Urinary bladder (tissue), 4 donors: ENCODE measurements around the gene VSIG10. TPM values are rescaled to one million over a fixed set of nuclear protein-coding genes. Genes with fewer than 3 reads are reported as not detected.
A peak's percentile ranks its signal among the peaks of the same experiment; 100 is the strongest.
"Not testable (repeated sequence)": the region's sequence is repeated elsewhere in the genome, so short reads cannot be mapped to it uniquely, and the experiment has no call there.

Experiments used
- DNase-seq: peaks from one replicate; pipeline ENCODE4 v3.0.0-alpha.2; 2015; ENCODE audit errors: extremely low spot score
- H3K27ac ChIP-seq: one replicate; pipeline ENCODE4 v1.5.1; 2013; ENCODE audit warnings: low read depth, mild to moderate bottlenecking, moderate library complexity
- H3K36me3 ChIP-seq: one replicate; pipeline ENCODE4 v1.6.1; 2013; ENCODE audit warnings: mild to moderate bottlenecking, moderate library complexity; ENCODE audit not compliant: insufficient read depth
- H3K4me1 ChIP-seq: one replicate; pipeline ENCODE4 v1.6.1; 2013; ENCODE audit warnings: mild to moderate bottlenecking, moderate library complexity; ENCODE audit not compliant: insufficient read depth
- H3K4me3 ChIP-seq: one replicate; pipeline ENCODE4 v1.5.1; 2013; ENCODE audit warnings: low read depth, low read length
- WGBS: extraction: QIAGEN DNeasy Blood & Tissue Kit; methylation state at CpG from one replicate; pipeline ENCODE4 v1.1.7; 2013; 5-methylcytosine and 5-hydroxymethylcytosine counted together
- polyA plus RNA-seq: library from polyadenylated mRNA; stranded (reverse); fragments of 200-250 nt; gene quantifications from one replicate; pipeline ENCODE4 v1.2.3, GENCODE V29; 2013
- total RNA-seq: library from RNA; depleted of rRNA; stranded (reverse); fragments of >200 nt; gene quantifications from one replicate; pipeline ENCODE4 v1.2.3, GENCODE V29; 2014
- donor health status: healthy with polysubstance abuse.
- donor health status: healthy.

Gene VSIG10, protein sequence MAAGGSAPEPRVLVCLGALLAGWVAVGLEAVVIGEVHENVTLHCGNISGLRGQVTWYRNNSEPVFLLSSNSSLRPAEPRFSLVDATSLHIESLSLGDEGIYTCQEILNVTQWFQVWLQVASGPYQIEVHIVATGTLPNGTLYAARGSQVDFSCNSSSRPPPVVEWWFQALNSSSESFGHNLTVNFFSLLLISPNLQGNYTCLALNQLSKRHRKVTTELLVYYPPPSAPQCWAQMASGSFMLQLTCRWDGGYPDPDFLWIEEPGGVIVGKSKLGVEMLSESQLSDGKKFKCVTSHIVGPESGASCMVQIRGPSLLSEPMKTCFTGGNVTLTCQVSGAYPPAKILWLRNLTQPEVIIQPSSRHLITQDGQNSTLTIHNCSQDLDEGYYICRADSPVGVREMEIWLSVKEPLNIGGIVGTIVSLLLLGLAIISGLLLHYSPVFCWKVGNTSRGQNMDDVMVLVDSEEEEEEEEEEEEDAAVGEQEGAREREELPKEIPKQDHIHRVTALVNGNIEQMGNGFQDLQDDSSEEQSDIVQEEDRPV
- total RNA-seq (25.6 TPM), polyA plus RNA-seq (17.8 TPM)

- no peak for DNase-seq
- Histone ChIP-seq H3K27ac (peak within 1 kb of the TSS; percentile 58), H3K4me3 (peak within 1 kb of the TSS; percentile 62), H3K4me1 (no peaks in the 10 kb centered on the region), H3K36me3 (no peaks in the 10 kb centered on the region)
- WGBS, result under 1% methylated on average over 75 of the region's 75 CpGs
Observed at GRCh38 chr12:118103601-118104382, at the start of gene VSIG10. Gene VSIG10, minus strand, starts transcription at chr12:118104011. Its CDS starts 340 bp downstream, at chr12:118103671.

GRCh38 chr12:118151755-118152154 is 47.9 kb upstream of the VSIG10 start:
- Histone ChIP-seq H3K36me3 (no peaks in the 10 kb centered on the region), H3K27ac (no peak overlapping the region), H3K4me3 (no peak overlapping the region), H3K4me1 (no peaks in the 10 kb centered on the region)
- 83% methylated on average over 5 of the region's 5 CpGs for WGBS
- no peak for DNase-seq

GRCh38 chr12:118150625-118151024 is 46.8 kb upstream of the VSIG10 start:
- 41% methylated on average over 7 of the region's 7 CpGs for WGBS
- H3K4me1 ChIP-seq, result no peaks in the 10 kb centered on the region
- no peaks in the 10 kb centered on the region for H3K36me3 ChIP-seq
- H3K4me3 ChIP-seq, result no peak overlapping the region
- no peak overlapping the region for H3K27ac ChIP-seq
- no peak for DNase-seq

DNA sequence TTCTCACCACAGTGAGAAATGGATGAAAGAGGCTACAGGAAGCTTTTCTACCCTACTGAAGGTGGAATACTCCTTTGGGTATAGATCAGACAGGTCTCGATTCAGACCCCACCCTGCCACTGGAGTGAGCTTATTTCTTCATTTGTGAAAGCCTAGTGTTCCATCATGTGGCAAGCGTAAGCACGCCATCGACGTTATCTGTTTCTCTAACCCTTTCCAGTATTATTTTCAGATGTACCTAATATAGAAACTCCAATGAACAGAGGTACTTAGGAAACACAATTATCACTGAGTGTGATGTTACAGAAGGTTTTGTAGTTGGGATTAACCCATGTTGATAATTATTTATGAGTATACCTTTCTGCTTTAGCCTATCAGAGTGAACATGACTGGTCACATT is 44.5 kb upstream of the VSIG10 start:
- H3K36me3 ChIP-seq, result no peaks in the 10 kb centered on the region
- H3K4me1 ChIP-seq, result no peaks in the 10 kb centered on the region
- WGBS, result 92% methylated on average over 5 of the region's 5 CpGs
- no peak overlapping the region for H3K4me3 ChIP-seq
- no peak overlapping the region for H3K27ac ChIP-seq
- no peak for DNase-seq

DNA sequence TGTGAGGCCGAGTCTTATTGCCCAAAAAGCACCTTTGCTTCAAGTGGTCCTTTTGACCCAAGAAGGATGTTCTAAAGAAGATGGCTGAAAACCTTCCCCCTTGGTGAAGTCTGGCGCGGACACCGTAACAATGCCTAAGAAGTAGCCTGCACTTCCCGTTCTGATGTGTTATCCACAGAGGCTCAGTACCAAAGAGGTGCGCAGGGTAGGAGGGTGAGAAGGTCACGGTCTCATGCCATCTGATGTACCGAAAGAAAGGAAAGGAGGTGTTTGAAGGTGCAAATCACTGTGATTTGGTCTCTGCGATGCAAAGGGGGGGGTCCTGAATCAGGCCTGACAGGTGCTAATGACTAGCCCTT is 42.0 kb upstream of the VSIG10 start:
- Histone ChIP-seq H3K27ac (no peak overlapping the region), H3K4me1 (no peaks in the 10 kb centered on the region), H3K36me3 (no peaks in the 10 kb centered on the region), H3K4me3 (no peak overlapping the region)
- no peak for DNase-seq
- WGBS, result 80% methylated on average over 9 of the region's 9 CpGs

GRCh38 chr12:118145113-118145797 is 41.4 kb upstream of the VSIG10 start:
- Histone ChIP-seq H3K4me1 (no peaks in the 10 kb centered on the region), H3K27ac (no peak overlapping the region), H3K36me3 (no peaks in the 10 kb centered on the region), H3K4me3 (no peak overlapping the region)
- WGBS, result 87% methylated on average over 7 of the region's 7 CpGs
- DNase-seq, result no peak

- Histone ChIP-seq H3K4me1 (no peaks in the 10 kb centered on the region), H3K36me3 (no peaks in the 10 kb centered on the region)
Observed at GRCh38 chr12:118144499-118144898, 40.7 kb upstream of the VSIG10 start.

DNA sequence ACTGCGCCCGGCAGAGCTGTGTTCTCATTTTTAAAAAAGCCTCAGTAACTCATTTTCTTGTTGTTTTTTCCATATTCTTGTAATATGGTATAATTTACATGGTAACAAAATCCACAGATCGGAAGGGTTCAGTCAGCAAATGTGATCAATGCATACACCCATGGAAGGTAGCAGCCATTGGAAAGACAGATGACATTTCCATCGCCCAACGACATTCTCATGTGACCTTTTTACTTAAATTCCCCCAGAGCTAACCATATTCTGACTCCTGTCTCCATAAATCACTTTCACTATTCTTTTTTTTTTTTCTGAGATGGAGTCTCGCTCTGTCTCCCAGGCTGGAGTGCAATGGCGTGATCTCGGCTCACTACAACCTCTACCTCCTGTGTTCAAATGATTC is 37.0 kb upstream of the VSIG10 start:
- no peak for DNase-seq
- WGBS, result 98% methylated on average over 8 of the region's 8 CpGs
- H3K36me3 ChIP-seq, result no peaks in the 10 kb centered on the region
- no peak overlapping the region for H3K27ac ChIP-seq
- H3K4me3 ChIP-seq, result no peak overlapping the region
- H3K4me1 ChIP-seq, result no peaks in the 10 kb centered on the region

More at GRCh38 chr12:118144499-118144898, 40.7 kb upstream of the VSIG10 start:
- no peak for DNase-seq
- no peak overlapping the region for H3K4me3 ChIP-seq
- WGBS, result 88% methylated on average over 13 of the region's 13 CpGs
- H3K27ac ChIP-seq, result no peak overlapping the region

DNA sequence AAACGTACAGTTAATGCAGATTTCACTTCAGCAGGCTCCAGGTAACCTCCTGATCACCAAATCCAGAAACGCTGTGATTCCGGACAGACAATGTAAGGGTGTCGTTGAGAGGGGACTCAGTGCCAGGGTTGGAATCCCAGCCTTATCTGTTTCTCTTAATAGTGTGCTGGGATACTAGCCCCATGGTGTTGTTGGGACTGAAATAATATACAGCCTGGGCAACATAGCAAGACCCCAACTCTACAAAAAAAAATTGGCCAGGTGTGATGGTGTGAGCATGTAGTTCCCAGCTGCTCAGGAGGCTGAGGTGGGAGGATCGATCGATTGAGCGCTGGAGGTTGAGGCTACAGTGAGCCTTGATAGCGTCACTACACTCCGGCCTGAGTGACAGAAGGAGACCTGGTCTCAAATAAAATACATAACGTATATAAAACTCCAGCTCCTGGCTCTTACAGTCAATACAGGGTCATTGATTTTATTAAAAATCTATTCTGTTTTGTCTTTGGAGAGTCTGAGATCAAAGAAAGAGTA is 33.4 kb upstream of the VSIG10 start:
- no peak for DNase-seq
- Histone ChIP-seq H3K4me1 (peaks cover 3% of the 10 kb centered on the region), H3K36me3 (no peaks in the 10 kb centered on the region), H3K4me3 (peak overlapping the region; percentile 88), H3K27ac (no peak overlapping the region)
- WGBS, result 75% methylated on average over 10 of the region's 10 CpGs

DNA sequence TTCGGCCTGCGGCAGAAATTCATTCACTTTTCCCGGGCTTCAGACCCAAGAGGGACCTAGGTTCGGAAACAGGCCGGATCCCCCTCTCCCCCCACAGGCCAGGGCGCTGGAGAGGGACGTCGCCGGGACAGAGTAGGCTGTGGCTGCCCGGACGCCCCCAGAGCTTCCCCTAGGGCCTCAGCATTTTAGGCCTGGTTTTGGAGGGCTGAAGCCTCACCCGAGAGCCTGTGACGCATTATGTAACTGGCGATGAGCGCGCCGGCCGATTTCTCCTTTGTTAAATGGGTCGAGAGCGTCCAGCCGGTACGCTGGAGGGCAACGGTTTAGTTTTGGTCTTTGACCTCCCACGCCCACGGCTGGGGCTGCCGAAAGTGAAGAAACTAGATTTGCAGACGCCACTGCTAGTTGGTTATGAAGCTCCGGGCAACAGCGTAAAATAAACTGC is 32.8 kb upstream of the VSIG10 start:
- Histone ChIP-seq H3K4me1 (peaks cover 4% of the 10 kb centered on the region), H3K4me3 (peak overlapping the region; percentile 88), H3K36me3 (no peaks in the 10 kb centered on the region), H3K27ac (peak overlapping the region; percentile 77)
- DNase-seq, result no peak
- WGBS, result under 1% methylated on average over 29 of the region's 29 CpGs

GRCh38 chr12:118135788-118136558 is 32.2 kb upstream of the VSIG10 start, which contains the start of gene PEBP1:
Gene PEBP1, plus strand, starts transcription at chr12:118136124. Its CDS starts 86 bp downstream, at chr12:118136210.
- peak; percentile 68 for DNase-seq
- no peaks in the 10 kb centered on the region for H3K36me3 ChIP-seq
- H3K4me1 ChIP-seq, result peaks cover 4% of the 10 kb centered on the region
- WGBS, result under 1% methylated on average over 70 of the region's 70 CpGs
- H3K27ac ChIP-seq, result peak within 1 kb of the TSS; percentile 77
- peak within 1 kb of the TSS; percentile 88 for H3K4me3 ChIP-seq

GRCh38 chr12:118129436-118129835 is 25.6 kb upstream of the VSIG10 start:
- not testable (repeated sequence) for H3K27ac ChIP-seq, H3K4me3 ChIP-seq, H3K36me3 ChIP-seq, DNase-seq, H3K4me1 ChIP-seq
- 97% methylated on average over 5 of the region's 5 CpGs for WGBS
